Measurements from ENCODE around the gene C6orf120. TPM values are rescaled to one million over a fixed set of nuclear protein-coding genes. Genes with fewer than 3 reads are reported as not detected.

The C6orf120 gene
- polyA plus RNA-seq, 2 of the 4 experiments (the other 2 are of a cell fraction), result 13.1 to 14.8 TPM

- Histone ChIP-seq H3K27ac (no peak overlapping the region), H3K4me2 (no peak overlapping the region), H3K4me3 (no peak overlapping the region), H3K9me3 (no peaks in the 10 kb centered on the region; the same call in 2 of the 3 replicates), H3K4me1 (peaks cover 6% of the 10 kb centered on the region; the same call in 1 of the 3 replicates)
- DNase-seq (ENCODE audit: low read depth in 1 of 2, low spot score in 1 of 2) (no peak), FAIRE-seq (no peak), ATAC-seq (no peak)
- ChIA-PET POLR2A (no interaction called here), CTCF (no interaction called here)
- TF ChIP-seq CTCF (IDR thresholded peaks at IDR 0.05) (no peak), CHD4 (IDR thresholded peaks at IDR 0.05; ENCODE audit: borderline replicate concordance) (no peak)
These were observed 28.0 kb downstream of the C6orf120 start for GRCh38 chr6:169729961-169730360.

GRCh38 chr6:169738204-169738975, 36.5 kb downstream of the C6orf120 start:
- no peak overlapping the region for H3K4me2 ChIP-seq
- ATAC-seq (no peak), FAIRE-seq (no peak), DNase-seq (ENCODE audit: low read depth in 1 of 2, low spot score in 1 of 2) (no peak)
- H3K27ac ChIP-seq, result no peak overlapping the region
- CTCF ChIA-PET, result no interaction called here
- H3K9me3 ChIP-seq, result no peaks in the 10 kb centered on the region; the same call in 2 of the 3 replicates
- POLR2A ChIA-PET, result no interaction called here
- WGBS (ENCODE audit: missing lambda C conversion rate), result 66% methylated on average over 7 of the region's 9 CpGs
- H3K4me1 ChIP-seq, result no peaks in the 10 kb centered on the region
- no peak overlapping the region for H3K4me3 ChIP-seq
- TF ChIP-seq PHF8 (IDR thresholded peaks at IDR 0.05; ENCODE audit: borderline replicate concordance, low read depth), result no peak
- no peak for TF ChIP-seq FOSB (CRISPR knock-in tag; IDR thresholded peaks at IDR 0.05)
- TF ChIP-seq KDM1A (IDR thresholded peaks at IDR 0.05; ENCODE audit: low read depth), result no peak
- TF ChIP-seq HES2 (IDR thresholded peaks at IDR 0.05), result no peak
- no peak for TF ChIP-seq NR3C1 (IDR thresholded peaks at IDR 0.05)
- TF ChIP-seq FOSL2 (IDR thresholded peaks at IDR 0.05), result no peak
- no peak for TF ChIP-seq FOSL2 (CRISPR knock-in tag; IDR thresholded peaks at IDR 0.05)
- no peak for TF ChIP-seq ELK1 (IDR thresholded peaks at IDR 0.05; ENCODE audit: low read depth, low read length)
- no peak for TF ChIP-seq CTCF (IDR thresholded peaks at IDR 0.05)
- TF ChIP-seq POLR2AphosphoS2 (conservative IDR thresholded peaks at IDR 0.05; ENCODE audit: low read length), result no peak
- TF ChIP-seq CHD4 (IDR thresholded peaks at IDR 0.05; ENCODE audit: borderline replicate concordance), result no peak

GRCh38 chr6:169738976-169739529, 37.1 kb downstream of the C6orf120 start:
- Histone ChIP-seq H3K4me3 (no peak overlapping the region), H3K4me2 (no peak overlapping the region), H3K9me3 (no peaks in the 10 kb centered on the region), H3K4me1 (no peaks in the 10 kb centered on the region), H3K27ac (no peak overlapping the region)
- CTCF ChIA-PET, result no interaction called here
- ATAC-seq (no peak), DNase-seq (ENCODE audit: low read depth in 1 of 2, low spot score in 1 of 2) (no peak), FAIRE-seq (no peak)
- POLR2A ChIA-PET, result no interaction called here
- 76% methylated on average over 2 of the region's 2 CpGs for WGBS (ENCODE audit: missing lambda C conversion rate)
- TF ChIP-seq MAX (IDR thresholded peaks at IDR 0.05), result no peak
- TF ChIP-seq GATA3 (IDR thresholded peaks at IDR 0.05; ENCODE audit: borderline replicate concordance), result no peak
- no peak for TF ChIP-seq MAZ (IDR thresholded peaks at IDR 0.05; ENCODE audit: borderline replicate concordance, low read depth, low read length)
- TF ChIP-seq CBX2 (IDR thresholded peaks at IDR 0.05; ENCODE audit: borderline replicate concordance, low read depth), result no peak
- TF ChIP-seq NPAS2 (CRISPR knock-in tag; IDR thresholded peaks at IDR 0.05; ENCODE audit: borderline replicate concordance), result no peak
- TF ChIP-seq ESRRA (IDR thresholded peaks at IDR 0.05; ENCODE audit: borderline replicate concordance, low read length), result no peak
- no peak for TF ChIP-seq CBX8 (IDR thresholded peaks at IDR 0.05)
- no peak for TF ChIP-seq BCL3 (IDR thresholded peaks at IDR 0.05)
- no peak for TF ChIP-seq SMC3 (IDR thresholded peaks at IDR 0.05)
